ENCODE data around the gene TRAIP. TPM values are rescaled to one million over a fixed set of nuclear protein-coding genes. Genes with fewer than 3 reads are reported as not detected.
A peak's percentile ranks its signal among the peaks of the same experiment; 100 is the strongest.

Gene TRAIP
- total RNA-seq, 2 donors from 2014 or later, result 19.6 to 24.5 TPM

DNA sequence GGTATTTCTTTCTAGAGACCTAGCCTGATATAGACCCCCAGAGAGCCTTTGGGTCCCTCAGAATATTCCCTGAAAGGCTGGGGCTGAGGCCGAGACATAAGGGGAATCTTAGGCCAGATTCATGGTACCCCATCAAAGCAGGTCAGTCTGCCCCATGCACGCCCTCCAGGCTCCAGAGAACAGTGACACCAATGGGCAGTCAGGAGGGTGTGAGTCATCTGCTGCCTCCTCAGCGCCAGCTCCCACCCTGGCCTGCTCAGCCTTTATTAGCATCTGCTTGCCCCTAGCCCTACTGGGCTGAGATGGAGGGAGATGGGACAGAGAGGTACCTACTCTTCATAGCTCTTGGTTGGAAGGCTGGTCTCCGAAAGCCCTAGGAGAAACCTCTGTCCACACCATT, 27.6 kb upstream of the TRAIP start:
- H3K27me3 Mint-ChIP-seq, result peaks cover 3% of the 10 kb centered on the region
- no peak overlapping the region for H3K4me3 Mint-ChIP-seq
- H3K4me1 Mint-ChIP-seq, result no peaks in the 10 kb centered on the region
- H3K9me3 Mint-ChIP-seq, result no peaks in the 10 kb centered on the region
- no peak for ATAC-seq (replicated peaks)
- no peak overlapping the region for H3K27ac Mint-ChIP-seq
- H3K36me3 Mint-ChIP-seq (ENCODE audit: low read depth), result no peaks in the 10 kb centered on the region

DNA sequence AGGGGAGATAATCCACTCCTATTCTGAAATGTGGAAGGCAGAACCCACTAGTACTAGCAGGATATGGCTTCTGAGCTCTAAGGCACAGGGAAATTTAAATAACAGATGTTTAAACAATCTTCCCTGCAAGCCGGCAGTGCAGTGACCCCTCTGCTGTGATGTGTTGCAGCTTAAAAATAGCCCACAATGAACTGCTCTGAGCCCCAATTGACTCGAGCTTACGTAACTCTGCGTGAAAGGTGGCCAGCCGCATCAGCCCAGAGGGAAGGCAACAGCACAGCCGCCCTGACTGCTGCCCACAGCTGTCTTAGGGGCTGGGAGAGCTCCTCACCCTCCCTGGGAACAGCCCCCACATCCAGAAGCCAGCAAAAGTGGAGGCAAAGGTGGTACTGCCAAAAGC, 25.8 kb upstream of the TRAIP start:
- H3K4me3 Mint-ChIP-seq, result no peak overlapping the region
- H3K27me3 Mint-ChIP-seq, result peaks cover 3% of the 10 kb centered on the region
- no peaks in the 10 kb centered on the region for H3K4me1 Mint-ChIP-seq
- no peaks in the 10 kb centered on the region for H3K9me3 Mint-ChIP-seq
- H3K27ac Mint-ChIP-seq, result no peak overlapping the region
- no peak for ATAC-seq (replicated peaks)
- no peaks in the 10 kb centered on the region for H3K36me3 Mint-ChIP-seq (ENCODE audit: low read depth)

DNA sequence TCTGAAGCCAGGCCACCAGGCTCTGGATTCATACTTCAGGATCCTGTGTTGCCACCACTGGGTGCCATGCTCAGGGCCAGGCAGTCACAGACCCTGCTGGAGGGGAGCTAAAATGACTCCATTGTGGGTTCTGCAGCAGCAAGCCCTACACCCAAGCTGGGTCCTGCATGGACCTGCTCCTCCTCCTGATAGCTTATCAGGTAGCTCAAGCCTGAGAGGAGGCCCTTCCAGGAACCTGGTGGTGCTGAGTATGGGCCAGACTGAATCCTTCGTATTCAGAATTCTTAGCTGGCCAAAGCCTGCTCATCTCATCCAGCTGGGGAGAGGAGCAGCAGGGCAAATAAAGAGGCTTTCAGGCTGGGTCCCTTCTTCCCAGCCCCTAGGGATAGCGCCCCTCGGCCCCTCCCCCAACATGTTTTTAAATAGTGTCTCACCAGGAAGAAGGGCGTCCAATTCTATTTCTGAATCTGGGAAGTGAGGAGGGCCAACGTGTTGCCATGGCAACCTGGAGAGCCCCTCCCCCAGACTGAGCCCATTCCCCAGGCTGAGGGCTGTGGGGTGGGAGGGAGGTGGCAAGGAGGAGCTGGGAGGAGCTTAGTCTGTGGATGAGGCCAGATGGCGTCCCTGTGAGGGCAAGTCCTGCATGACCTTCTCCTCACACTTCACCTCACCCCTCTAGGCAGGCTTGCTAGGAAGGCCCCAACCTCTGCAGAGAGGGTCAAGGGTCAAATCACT, 24.4 kb upstream of the TRAIP start:
- H3K27ac Mint-ChIP-seq, result no peak overlapping the region
- no peaks in the 10 kb centered on the region for H3K36me3 Mint-ChIP-seq (ENCODE audit: low read depth)
- ATAC-seq (replicated peaks), result no peak
- no peaks in the 10 kb centered on the region for H3K4me1 Mint-ChIP-seq
- H3K9me3 Mint-ChIP-seq, result no peaks in the 10 kb centered on the region
- H3K4me3 Mint-ChIP-seq, result no peak overlapping the region
- peaks cover 3% of the 10 kb centered on the region for H3K27me3 Mint-ChIP-seq

DNA sequence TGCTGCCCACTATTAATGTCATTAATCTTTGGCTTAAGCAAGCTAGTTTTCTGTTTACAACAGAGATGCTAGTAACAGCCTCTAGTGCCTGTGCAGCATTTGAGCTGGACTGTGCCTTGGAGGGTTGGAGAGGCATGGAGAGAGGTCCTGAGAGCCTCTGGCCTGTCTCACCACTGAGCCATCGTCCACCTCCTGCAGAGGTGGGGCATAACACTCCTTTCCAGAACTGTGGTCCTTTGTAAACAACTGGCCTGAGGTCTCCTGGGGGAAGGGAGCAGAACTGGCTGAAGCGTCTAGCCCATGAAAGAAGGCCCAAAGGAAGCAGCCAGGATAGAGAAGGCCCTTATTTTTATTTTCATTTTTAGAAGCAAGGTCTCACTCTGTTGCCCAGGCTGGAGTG, 23.4 kb upstream of the TRAIP start:
- no peaks in the 10 kb centered on the region for H3K9me3 Mint-ChIP-seq
- H3K4me1 Mint-ChIP-seq, result no peaks in the 10 kb centered on the region
- H3K36me3 Mint-ChIP-seq (ENCODE audit: low read depth), result no peaks in the 10 kb centered on the region
- ATAC-seq (replicated peaks), result no peak
- no peak overlapping the region for H3K27ac Mint-ChIP-seq
- H3K27me3 Mint-ChIP-seq, result peaks cover 3% of the 10 kb centered on the region
- no peak overlapping the region for H3K4me3 Mint-ChIP-seq

DNA sequence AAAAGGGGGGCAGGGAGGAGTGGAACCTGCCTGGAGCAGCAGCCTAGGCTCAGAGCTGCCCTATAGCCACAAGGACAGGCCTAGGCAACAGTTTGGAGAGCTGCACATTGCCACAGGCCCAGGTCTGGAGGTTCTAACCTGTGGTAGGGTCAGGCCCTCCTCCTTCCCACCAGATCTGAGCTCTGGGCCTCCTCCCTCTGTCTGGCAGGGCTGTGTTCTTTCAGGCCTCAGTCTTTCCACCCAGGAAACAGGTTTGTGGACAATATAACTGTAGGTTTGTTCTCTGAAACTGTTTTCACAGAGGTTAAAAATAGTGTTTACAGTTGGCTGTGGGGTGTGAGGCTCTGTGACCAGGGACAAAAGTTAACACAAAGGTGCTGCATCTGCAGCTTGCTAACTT, 22.3 kb upstream of the TRAIP start:
- H3K4me1 Mint-ChIP-seq, result no peaks in the 10 kb centered on the region
- no peaks in the 10 kb centered on the region for H3K36me3 Mint-ChIP-seq (ENCODE audit: low read depth)
- no peak overlapping the region for H3K4me3 Mint-ChIP-seq
- no peak for ATAC-seq (replicated peaks)
- peaks cover 3% of the 10 kb centered on the region for H3K27me3 Mint-ChIP-seq
- no peaks in the 10 kb centered on the region for H3K9me3 Mint-ChIP-seq
- no peak overlapping the region for H3K27ac Mint-ChIP-seq

DNA sequence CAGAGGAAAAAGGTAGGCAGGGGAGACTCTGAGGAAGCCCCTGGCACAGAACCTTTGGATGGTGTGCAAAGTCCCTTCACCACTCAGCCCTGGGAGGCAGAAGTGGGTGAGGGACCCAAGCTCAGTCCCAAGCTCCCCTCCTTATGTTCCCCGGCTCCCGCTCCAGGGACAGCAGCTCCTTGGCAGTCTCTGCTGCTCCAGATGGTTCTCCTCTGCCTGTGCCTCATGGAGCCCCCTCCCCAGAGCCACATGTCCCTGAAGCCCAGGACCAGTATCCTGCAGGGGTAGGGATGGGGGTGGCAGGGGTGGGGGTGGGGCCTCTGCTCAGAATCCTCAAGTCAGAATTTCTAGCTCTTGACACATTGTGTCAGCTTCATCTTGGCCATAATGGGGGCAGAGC, 21.4 kb upstream of the TRAIP start:
- H3K27ac Mint-ChIP-seq, result no peak overlapping the region
- H3K9me3 Mint-ChIP-seq, result no peaks in the 10 kb centered on the region
- no peaks in the 10 kb centered on the region for H3K36me3 Mint-ChIP-seq (ENCODE audit: low read depth)
- H3K27me3 Mint-ChIP-seq, result peaks cover 3% of the 10 kb centered on the region
- H3K4me1 Mint-ChIP-seq, result no peaks in the 10 kb centered on the region
- no peak overlapping the region for H3K4me3 Mint-ChIP-seq
- no peak for ATAC-seq (replicated peaks)

DNA sequence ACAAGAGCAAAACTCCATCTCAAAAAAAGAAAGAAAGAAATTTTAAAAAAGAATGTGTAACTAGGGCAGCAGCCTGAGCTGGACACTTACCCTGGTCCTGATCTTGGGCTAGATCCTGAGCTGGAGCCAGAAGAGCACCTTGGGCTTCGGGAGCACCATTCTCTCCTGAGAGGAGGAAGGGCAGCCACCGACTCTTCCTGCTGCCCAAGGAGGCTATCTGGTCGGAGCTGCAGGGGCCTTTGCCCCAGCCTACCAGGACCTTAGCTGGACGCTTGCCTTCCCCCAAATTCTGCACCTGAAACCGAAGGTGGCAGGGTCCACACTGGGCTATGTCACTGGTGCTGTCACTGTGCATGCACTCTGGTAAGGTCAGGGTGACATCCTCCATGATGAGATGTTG, 20.2 kb upstream of the TRAIP start:
- Mint-ChIP-seq H3K9me3 (no peaks in the 10 kb centered on the region), H3K4me3 (no peak overlapping the region), H3K4me1 (no peaks in the 10 kb centered on the region), H3K27me3 (no peaks in the 10 kb centered on the region), H3K27ac (no peak overlapping the region), H3K36me3 (ENCODE audit: low read depth) (no peaks in the 10 kb centered on the region)
- ATAC-seq (replicated peaks), result no peak

DNA sequence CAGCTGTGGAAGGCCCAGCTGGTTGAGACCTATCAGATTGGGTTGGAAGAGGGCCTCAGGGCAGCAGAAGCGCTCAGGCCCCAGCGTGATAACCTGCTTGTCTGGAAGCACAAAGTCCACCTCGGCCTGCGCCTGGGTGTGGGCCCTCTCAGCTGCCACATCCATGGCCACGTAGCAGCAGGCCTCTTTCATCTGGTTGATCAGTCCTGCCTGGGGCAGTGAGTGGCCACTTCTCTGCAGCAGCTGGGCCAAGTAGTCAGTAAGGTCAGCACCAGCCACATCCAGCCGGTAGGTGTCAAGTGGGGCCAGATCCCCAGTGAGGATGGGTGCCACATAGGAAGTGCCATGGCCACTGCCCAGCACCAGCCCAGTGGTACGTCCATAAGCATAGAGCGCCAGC, 17.3 kb upstream of the TRAIP start:
- no peaks in the 10 kb centered on the region for H3K36me3 Mint-ChIP-seq (ENCODE audit: low read depth)
- H3K4me3 Mint-ChIP-seq, result no peak overlapping the region
- H3K4me1 Mint-ChIP-seq, result no peaks in the 10 kb centered on the region
- H3K27me3 Mint-ChIP-seq, result no peaks in the 10 kb centered on the region
- H3K9me3 Mint-ChIP-seq, result no peaks in the 10 kb centered on the region
- no peak overlapping the region for H3K27ac Mint-ChIP-seq
- ATAC-seq (replicated peaks), result no peak

DNA sequence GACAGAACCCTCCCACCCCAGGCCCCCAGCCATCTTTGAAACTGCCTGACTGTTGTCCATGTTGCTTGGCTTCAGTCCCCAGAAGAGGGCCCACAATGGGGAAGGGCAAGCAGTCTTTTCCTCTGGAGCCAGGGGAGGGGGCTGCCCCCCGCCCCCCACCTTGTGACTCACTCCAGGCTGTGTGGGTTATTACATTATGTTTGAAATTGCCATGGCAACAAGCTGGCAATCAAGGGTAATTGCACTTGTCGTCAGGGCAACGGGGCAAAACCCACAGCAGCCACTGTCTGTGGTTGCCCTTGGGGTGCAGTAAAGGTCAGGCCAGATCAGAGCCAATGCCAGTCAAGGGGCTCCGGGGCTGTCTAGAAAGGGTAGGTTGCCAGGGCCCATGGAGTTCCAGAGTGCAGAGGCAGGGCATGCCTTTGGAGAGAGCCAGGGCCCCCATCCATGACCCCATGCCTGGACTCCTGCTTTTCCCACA, 16.5 kb upstream of the TRAIP start:
- Mint-ChIP-seq H3K27ac (no peak overlapping the region), H3K4me1 (no peaks in the 10 kb centered on the region), H3K27me3 (peaks cover 4% of the 10 kb centered on the region), H3K36me3 (ENCODE audit: low read depth) (no peaks in the 10 kb centered on the region), H3K4me3 (no peak overlapping the region), H3K9me3 (no peaks in the 10 kb centered on the region)
- ATAC-seq (replicated peaks), result peak; percentile 45

DNA sequence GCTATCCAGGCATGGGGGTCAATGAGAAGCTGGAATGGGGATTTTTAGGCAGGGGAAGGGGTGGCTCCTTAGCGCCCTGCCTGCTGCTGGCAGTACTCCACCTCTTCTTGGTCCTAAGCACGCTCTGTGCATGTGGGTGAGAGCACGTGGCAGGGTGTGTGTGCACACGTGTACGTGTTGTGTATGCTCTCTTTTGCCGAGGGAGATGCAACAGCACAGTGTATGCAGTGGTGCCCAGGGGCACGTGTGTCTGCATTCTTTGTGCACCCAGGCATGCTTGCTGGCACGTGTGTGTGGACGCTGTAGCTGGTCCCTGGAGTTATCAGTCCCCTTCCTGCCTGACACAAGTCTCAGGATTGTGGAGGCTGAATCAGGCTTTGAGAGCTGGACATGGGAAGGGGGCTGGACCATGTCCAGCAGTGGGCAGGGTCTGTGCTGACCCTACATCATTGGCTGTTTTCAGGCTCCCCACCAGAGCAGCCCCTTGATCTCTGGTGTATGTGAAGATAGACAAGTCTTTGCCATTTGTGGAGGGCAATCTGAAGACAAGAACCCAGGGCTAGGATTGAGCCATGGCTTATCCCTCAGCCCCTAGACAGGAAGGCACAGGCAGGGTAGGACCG, 15.3 kb upstream of the TRAIP start:
- no peak for ATAC-seq (replicated peaks)
- peak overlapping the region; percentile 10 for H3K27ac Mint-ChIP-seq
- H3K4me1 Mint-ChIP-seq, result no peaks in the 10 kb centered on the region
- no peaks in the 10 kb centered on the region for H3K9me3 Mint-ChIP-seq
- H3K36me3 Mint-ChIP-seq (ENCODE audit: low read depth), result no peaks in the 10 kb centered on the region
- H3K4me3 Mint-ChIP-seq, result no peak overlapping the region
- H3K27me3 Mint-ChIP-seq, result peaks cover 13% of the 10 kb centered on the region

DNA sequence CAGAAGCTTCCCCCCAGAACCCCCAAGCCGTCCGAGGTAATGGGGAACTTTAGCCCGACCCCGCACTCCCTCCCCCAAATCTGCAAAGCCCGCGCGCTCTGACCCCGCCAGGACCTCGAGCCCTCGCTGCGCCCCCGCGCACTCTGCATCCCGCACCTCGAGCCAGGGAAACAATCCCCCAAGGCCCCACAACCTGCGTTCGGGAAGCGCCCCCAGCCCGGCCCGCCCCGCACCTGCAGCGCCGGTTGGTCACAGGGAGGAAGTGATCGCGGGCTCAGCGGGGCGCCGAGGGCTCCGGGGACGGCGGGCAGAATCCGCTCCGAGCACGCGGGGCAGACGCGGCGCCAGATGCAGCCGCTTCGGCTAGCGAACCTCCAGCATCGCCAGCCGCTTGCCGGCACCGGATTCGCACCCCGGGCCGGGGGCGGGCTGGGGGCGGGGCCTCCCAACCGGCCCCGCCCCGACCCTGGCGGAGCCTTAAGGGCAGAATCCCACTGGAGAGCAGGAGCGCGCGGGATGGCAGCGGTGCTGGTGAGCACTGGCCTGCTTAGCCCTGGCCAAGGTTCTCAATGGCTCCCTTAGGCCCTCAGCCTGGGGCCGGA, 13.3 kb upstream of the TRAIP start, which contains the start of gene CAMKV:
Gene CAMKV, minus strand, starts transcription at position 382 of the 602 bp plus-strand sequence. CDS start 7,518 bp downstream, outside the sequence.
- peak; percentile 49 for ATAC-seq (replicated peaks)
- Mint-ChIP-seq H3K27me3 (peaks cover 13% of the 10 kb centered on the region), H3K27ac (no peak within 1 kb of the TSS), H3K36me3 (ENCODE audit: low read depth) (no peaks in the 10 kb centered on the region), H3K9me3 (no peaks in the 10 kb centered on the region), H3K4me3 (peak within 1 kb of the TSS; percentile 35), H3K4me1 (no peaks in the 10 kb centered on the region)

DNA sequence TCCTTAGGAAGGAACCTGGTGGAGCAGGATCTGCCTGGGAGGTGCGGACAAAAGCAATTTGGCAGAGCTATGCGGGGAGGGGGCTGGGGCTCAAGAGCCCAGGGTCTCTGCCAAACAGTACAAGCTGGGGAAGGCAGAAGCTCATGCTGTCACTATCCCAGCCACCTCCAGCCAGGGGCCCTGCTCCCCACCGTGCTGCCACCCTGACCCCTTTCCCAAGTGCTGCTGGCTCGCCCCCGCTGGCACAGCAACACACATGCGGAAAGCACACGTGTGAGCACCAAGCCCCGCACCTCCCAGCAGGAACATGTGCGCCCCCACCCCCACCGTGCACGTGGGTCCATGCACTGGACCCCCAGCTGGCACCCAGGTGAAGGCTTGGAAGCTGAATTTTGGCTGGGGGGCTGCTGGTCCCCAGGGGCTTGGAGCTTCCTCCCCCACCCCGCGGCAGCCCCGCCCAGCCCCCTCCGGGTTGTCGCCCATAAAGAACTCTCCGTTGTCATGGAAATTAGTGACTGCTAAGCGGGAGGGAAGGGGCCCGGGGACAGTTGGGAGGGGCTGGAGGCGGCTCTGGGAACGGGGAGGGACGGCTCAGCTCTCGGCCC, 12.6 kb upstream of the TRAIP start:
- no peak for ATAC-seq (replicated peaks)
- H3K4me3 Mint-ChIP-seq, result peak overlapping the region; percentile 35
- H3K27me3 Mint-ChIP-seq, result peaks cover 13% of the 10 kb centered on the region

DNA sequence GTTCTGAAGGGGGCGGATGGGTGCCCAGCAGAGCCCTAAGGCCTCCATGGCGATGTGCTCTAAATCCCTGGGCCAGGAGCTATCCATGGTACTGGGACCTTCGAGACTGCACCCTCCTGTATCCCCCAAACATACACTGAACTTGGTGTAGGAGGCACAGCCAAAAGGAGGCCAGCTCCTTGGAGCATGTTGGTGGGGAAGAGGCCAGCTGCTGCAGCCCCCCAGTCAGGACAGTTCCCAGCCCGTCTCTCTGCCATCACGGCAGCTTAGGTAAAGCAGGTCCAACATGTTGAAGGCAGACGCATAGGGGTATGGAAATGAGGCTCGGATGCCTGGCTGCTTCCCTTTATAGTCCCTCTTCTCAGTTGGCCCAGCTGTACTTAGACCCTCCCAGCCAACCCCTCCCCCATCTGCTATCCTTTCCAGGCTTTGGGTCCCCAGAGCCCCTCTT, 11.5 kb upstream of the TRAIP start:
- H3K36me3 Mint-ChIP-seq (ENCODE audit: low read depth), result no peaks in the 10 kb centered on the region
- H3K27me3 Mint-ChIP-seq, result peaks cover 19% of the 10 kb centered on the region
- no peaks in the 10 kb centered on the region for H3K4me1 Mint-ChIP-seq
- no peak overlapping the region for H3K27ac Mint-ChIP-seq
- no peaks in the 10 kb centered on the region for H3K9me3 Mint-ChIP-seq
- ATAC-seq (replicated peaks), result no peak
- peak overlapping the region; percentile 35 for H3K4me3 Mint-ChIP-seq

More for the DNA sequence above, 12.6 kb upstream of the TRAIP start:
- H3K9me3 Mint-ChIP-seq, result no peaks in the 10 kb centered on the region
- no peaks in the 10 kb centered on the region for H3K4me1 Mint-ChIP-seq
- H3K36me3 Mint-ChIP-seq (ENCODE audit: low read depth), result no peaks in the 10 kb centered on the region
- H3K27ac Mint-ChIP-seq, result no peak overlapping the region

DNA sequence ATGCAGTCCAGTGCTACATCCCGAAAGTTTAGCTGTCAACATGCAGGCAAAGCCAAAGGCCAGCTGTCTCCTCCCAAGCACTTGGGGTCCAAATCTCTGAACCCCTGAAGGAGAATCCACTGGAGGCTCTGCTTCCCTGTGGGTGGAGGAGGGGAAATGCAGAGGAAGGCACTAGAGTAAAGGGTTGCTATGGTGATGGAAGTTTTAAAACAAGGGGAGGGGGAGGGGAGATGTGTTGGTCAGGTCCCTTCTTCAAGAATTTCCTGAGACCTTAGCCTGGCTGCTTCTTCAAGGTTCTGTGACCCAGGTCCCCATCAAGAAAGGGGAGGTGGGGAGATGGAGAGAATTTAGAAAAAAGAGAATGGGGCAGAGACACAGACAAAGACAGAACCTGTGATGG, 11.0 kb upstream of the TRAIP start:
- no peak for ATAC-seq (replicated peaks)
- H3K27me3 Mint-ChIP-seq, result peaks cover 22% of the 10 kb centered on the region
- H3K9me3 Mint-ChIP-seq, result no peaks in the 10 kb centered on the region
- no peaks in the 10 kb centered on the region for H3K36me3 Mint-ChIP-seq (ENCODE audit: low read depth)
- H3K4me1 Mint-ChIP-seq, result no peaks in the 10 kb centered on the region
- no peak overlapping the region for H3K4me3 Mint-ChIP-seq
- no peak overlapping the region for H3K27ac Mint-ChIP-seq
